ENCODE results near the gene SLC25A31.
A peak's percentile ranks its signal among the peaks of the same experiment; 100 is the strongest.

GRCh38 chr4:127732623-127733328 is 2.6 kb downstream of the SLC25A31 start:
- TF ChIP-seq, protein P1, sequence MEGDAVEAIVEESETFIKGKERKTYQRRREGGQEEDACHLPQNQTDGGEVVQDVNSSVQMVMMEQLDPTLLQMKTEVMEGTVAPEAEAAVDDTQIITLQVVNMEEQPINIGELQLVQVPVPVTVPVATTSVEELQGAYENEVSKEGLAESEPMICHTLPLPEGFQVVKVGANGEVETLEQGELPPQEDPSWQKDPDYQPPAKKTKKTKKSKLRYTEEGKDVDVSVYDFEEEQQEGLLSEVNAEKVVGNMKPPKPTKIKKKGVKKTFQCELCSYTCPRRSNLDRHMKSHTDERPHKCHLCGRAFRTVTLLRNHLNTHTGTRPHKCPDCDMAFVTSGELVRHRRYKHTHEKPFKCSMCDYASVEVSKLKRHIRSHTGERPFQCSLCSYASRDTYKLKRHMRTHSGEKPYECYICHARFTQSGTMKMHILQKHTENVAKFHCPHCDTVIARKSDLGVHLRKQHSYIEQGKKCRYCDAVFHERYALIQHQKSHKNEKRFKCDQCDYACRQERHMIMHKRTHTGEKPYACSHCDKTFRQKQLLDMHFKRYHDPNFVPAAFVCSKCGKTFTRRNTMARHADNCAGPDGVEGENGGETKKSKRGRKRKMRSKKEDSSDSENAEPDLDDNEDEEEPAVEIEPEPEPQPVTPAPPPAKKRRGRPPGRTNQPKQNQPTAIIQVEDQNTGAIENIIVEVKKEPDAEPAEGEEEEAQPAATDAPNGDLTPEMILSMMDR (CRISPR knock-in tag; IDR thresholded peaks at IDR 0.05): peak; percentile 54
- TF ChIP-seq JUN (CRISPR knock-in tag; IDR thresholded peaks at IDR 0.05) (no peak), ZBTB3 (CRISPR knock-in tag; IDR thresholded peaks at IDR 0.05; ENCODE audit: borderline replicate concordance, low read depth) (no peak), HOXA7 (CRISPR knock-in tag; IDR thresholded peaks at IDR 0.05) (no peak), ZNF574 (CRISPR knock-in tag; IDR thresholded peaks at IDR 0.05) (no peak), HINFP (CRISPR knock-in tag; IDR thresholded peaks at IDR 0.05; ENCODE audit: low read depth) (no peak), PTBP1 (IDR thresholded peaks at IDR 0.05; ENCODE audit: low read depth, low read length, poor library complexity, severe bottlenecking) (no peak), ZNF747 (CRISPR knock-in tag; IDR thresholded peaks at IDR 0.05; ENCODE audit: borderline replicate concordance) (no peak), AHDC1 (CRISPR knock-in tag; IDR thresholded peaks at IDR 0.05; ENCODE audit: borderline replicate concordance) (no peak)

Data from HepG2 (cell line).